Hepatocyte (in vitro differentiated cells): ENCODE data around the gene DIRAS3.

Experiments used
- CTCF ChIP-seq: fragments of 200-600 bp; sonication (generic); IDR thresholded peaks from 2 replicates; pipeline ENCODE4 v1.5.1; 2016; ENCODE audit warnings: antibody characterized with exemption, mild to moderate bottlenecking; ENCODE audit not compliant: poor library complexity
- EZH2 ChIP-seq: fragments of 200-600 bp; sonication (generic); IDR thresholded peaks from 2 replicates; pipeline ENCODE4 v1.6.1; 2016; ENCODE audit warnings: antibody characterized with exemption, mild to moderate bottlenecking, borderline replicate concordance
- EZH2phosphoT487 ChIP-seq: fragments of 200-600 bp; sonication (generic); IDR thresholded peaks from one replicate; pipeline ENCODE4 v1.6.1; 2018; ENCODE audit warnings: antibody characterized with exemption, mild to moderate bottlenecking, low read depth, moderate library complexity; ENCODE audit not compliant: unreplicated experiment, severe bottlenecking

DNA sequence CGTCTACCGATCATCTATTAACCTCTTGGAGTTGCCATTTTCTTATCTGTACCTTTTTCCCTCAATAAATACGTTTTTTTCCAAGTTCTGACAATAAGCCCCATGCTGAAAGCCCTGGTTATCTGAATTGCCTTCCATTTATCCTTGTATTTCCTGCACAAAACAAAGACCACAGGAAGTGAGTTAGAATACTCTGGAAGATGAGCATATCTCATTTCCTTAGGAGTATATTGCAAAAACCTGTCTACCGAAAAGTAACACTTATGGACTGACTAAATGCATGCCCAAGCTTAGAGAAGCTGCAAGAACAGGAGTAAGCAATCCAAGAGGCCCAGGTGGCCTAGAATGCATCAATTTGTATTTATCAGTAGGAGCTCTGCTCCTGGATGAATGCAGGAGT lies 39.9 kb downstream of the DIRAS3 start:
- TF ChIP-seq CTCF: no peak
- TF ChIP-seq EZH2: no peak
- no peak for TF ChIP-seq EZH2phosphoT487
